Endothelial cell of umbilical vein (primary cell): ENCODE data around the gene PCDHGA1. TPM values are rescaled to one million over a fixed set of nuclear protein-coding genes. Genes with fewer than 3 reads are reported as not detected.

Experiments
- BruUV-seq: library from RNA; stranded (reverse); fragments of 400-500 nt; replicated peaks from 2 replicates; lab custom pipeline; 2021; lab: Mats Ljungman, UMichigan
- CTCF ChIA-PET: fragments of 300-600, 350-600 bp; sonication (Branson Sonifier 250); formaldehyde crosslinking; loops from one replicate; lab custom pipeline; 2021; ENCODE audit warnings: antibody characterized with exemption, inconsistent platforms; lab: Charles Lee
- POLR2A ChIA-PET: fragments of 300-600, 350-600 bp; sonication (Branson Sonifier 250); formaldehyde crosslinking; loops from one replicate; lab custom pipeline; 2021; ENCODE audit warnings: antibody characterized with exemption, inconsistent platforms; lab: Charles Lee
- DNase-seq: peaks from one replicate; pipeline ENCODE4 v3.0.0-alpha.2; 2011; ENCODE audit warnings: low read depth, low spot score
- FAIRE-seq: peaks from 2 replicates; lab custom pipeline; 2011; peaks lifted over from hg19 to GRCh38; lab: Jason Lieb, UNC
- H2AFZ ChIP-seq: 2 replicates; pipeline ENCODE4 v1.6.0; 2012; ENCODE audit warnings: low read depth, low read length, control low read depth, inconsistent platforms
- H3K27ac ChIP-seq: 2 replicates; pipeline ENCODE4 v1.5.1; 2011; ENCODE audit warnings: low read depth, mild to moderate bottlenecking, control low read depth, low read length, moderate library complexity; ENCODE audit not compliant: insufficient read depth
- H3K27me3 ChIP-seq, 2 experiments: 2 replicates each; pipeline versions ENCODE4 v1.6.0 to v1.6.1; 2011; ENCODE audit warnings: low read length in 2 of 2, mixed read lengths in 1 of 2; ENCODE audit not compliant: control insufficient read depth in 2 of 2, insufficient read depth in 2 of 2
- H3K36me3 ChIP-seq, 2 experiments: 2 replicates in 1 of 2; 3 replicates in 1 of 2; pipeline ENCODE4 v1.5.1; 2011; ENCODE audit warnings: low read length in 2 of 2, mild to moderate bottlenecking in 1 of 2, moderate library complexity in 1 of 2; ENCODE audit not compliant: control insufficient read depth in 2 of 2, insufficient read depth in 2 of 2; ENCODE audit errors: extremely low read depth in 1 of 2
- H3K4me1 ChIP-seq: 3 replicates; pipeline ENCODE4 v1.5.1; 2011; ENCODE audit warnings: mild to moderate bottlenecking, low read length; ENCODE audit not compliant: control insufficient read depth, insufficient read depth; ENCODE audit errors: extremely low read depth
- H3K4me2 ChIP-seq: 2 replicates; pipeline ENCODE4 v1.6.1; 2011; ENCODE audit warnings: low read length, control low read depth, mixed read lengths; ENCODE audit not compliant: insufficient read depth
- H3K4me3 ChIP-seq, 3 experiments: fragments of 200-600 bp in 1 of 3; sonication (generic), shearing (Covaris generic) in 1 of 3; replicated peaks in 1 of 3; 2 replicates each; pipeline ENCODE4 v1.5.1; 2011 to 2016; ENCODE audit warnings: control low read depth in 3 of 3, low read length in 3 of 3, mild to moderate bottlenecking in 2 of 3, inconsistent platforms in 1 of 3, low read depth in 1 of 3, moderate library complexity in 1 of 3; ENCODE audit not compliant: insufficient read depth in 1 of 3
- H3K79me2 ChIP-seq: 2 replicates; pipeline ENCODE4 v1.6.0; 2012; ENCODE audit warnings: low read length, inconsistent platforms; ENCODE audit not compliant: control insufficient read depth, insufficient read depth
- H3K9ac ChIP-seq: replicated peaks from 2 replicates; pipeline ENCODE3; 2011; ENCODE audit warnings: low read length, control low read depth; ENCODE audit not compliant: insufficient read depth; ENCODE audit errors: extremely low read depth
- H3K9me1 ChIP-seq: replicated peaks from 3 replicates; pipeline ENCODE4 v1.6.0; 2011; ENCODE audit warnings: mild to moderate bottlenecking, low read length; ENCODE audit not compliant: control insufficient read depth, insufficient read depth; ENCODE audit errors: extremely low read depth
- H3K9me3 ChIP-seq: replicated peaks from 2 replicates; pipeline ENCODE4 v1.5.1; 2012; ENCODE audit warnings: low read length, inconsistent platforms; ENCODE audit not compliant: control insufficient read depth, insufficient read depth
- H4K20me1 ChIP-seq: replicated peaks from 2 replicates; pipeline ENCODE3; 2011; ENCODE audit warnings: mild to moderate bottlenecking, low read length; ENCODE audit not compliant: control insufficient read depth, insufficient read depth; ENCODE audit errors: extremely low read depth
- EZH2 ChIP-seq: IDR thresholded peaks from 2 replicates; pipeline ENCODE4 v1.6.1; 2012; ENCODE audit warnings: borderline replicate concordance, low read depth, mild to moderate bottlenecking, moderate library complexity, low read length, inconsistent platforms; ENCODE audit not compliant: severe bottlenecking
- FOS ChIP-seq: IDR thresholded peaks from 2 replicates; pipeline ENCODE4 v1.6.1; 2011; ENCODE audit warnings: mild to moderate bottlenecking, low read length, moderate library complexity, borderline replicate concordance; ENCODE audit not compliant: insufficient read depth
- GATA2 ChIP-seq: IDR thresholded peaks from 2 replicates; pipeline ENCODE4 v1.7.0; 2011; ENCODE audit warnings: low read depth, mild to moderate bottlenecking, moderate library complexity, mixed read lengths, low read length; ENCODE audit not compliant: insufficient read length, insufficient read depth
- JUN ChIP-seq: IDR thresholded peaks from 2 replicates; pipeline ENCODE4 v1.6.1; 2011; ENCODE audit warnings: borderline replicate concordance, low read depth; ENCODE audit not compliant: insufficient read length, insufficient read depth
- MYC ChIP-seq: IDR thresholded peaks from one replicate; pipeline ENCODE4 v1.6.1; 2011; ENCODE audit warnings: mild to moderate bottlenecking, low read depth, low read length
- POLR2A ChIP-seq: IDR thresholded peaks from 2 replicates; pipeline ENCODE4 v1.6.1; 2012; ENCODE audit warnings: low read depth, mild to moderate bottlenecking, control low read depth, low read length
- POLR2AphosphoS5 ChIP-seq: IDR thresholded peaks from 2 replicates; pipeline ENCODE4 v1.6.1; 2012; ENCODE audit warnings: low read depth, mild to moderate bottlenecking, control low read depth, low read length, moderate library complexity; ENCODE audit not compliant: insufficient read depth
- dilution Hi-C: fragments of 300-500 bp; cut with MboI; formaldehyde crosslinking; loops from one replicate; pipeline ENCODE4 v1.15.0; 2019; ENCODE audit warnings: low sequenced_read_pairs; ENCODE audit not compliant: extremely low pct_ligation_motif_present
- intact Hi-C: fragments of 100-400 bp; cut with micrococcal nuclease; formaldehyde crosslinking; loops from one replicate; pipeline ENCODE4 v1.10.0; 2022
- polyA plus RNA-seq, 4 experiments: library from polyadenylated mRNA; depleted of rRNA in 3 of 4; stranded (reverse) in 3 of 4; unstranded in 1 of 4; fragments of >200 nt; gene quantifications; 2 replicates each; pipeline versions ENCODE4 v1.2.1 to v1.2.3, GENCODE V29; 2011 to 2012; ENCODE audit warnings: missing spikeins in 1 of 4
- total RNA-seq: library from RNA; stranded (reverse); gene quantifications from 2 replicates; pipeline ENCODE4 v1.2.3, GENCODE V29; 2021
- TF ChIP-seq, protein P1 (sequence below), 2 donors: IDR thresholded peaks; 1 replicate in 1 of 2; 2 replicates in 1 of 2; pipeline ENCODE4 v1.5.1; 2011; ENCODE audit warnings: low read length in 2 of 2, mild to moderate bottlenecking in 2 of 2, moderate library complexity in 2 of 2, control low read depth in 1 of 2, inconsistent platforms in 1 of 2, low read depth in 1 of 2; ENCODE audit not compliant: insufficient read depth in 1 of 2; ENCODE audit errors: extremely low read depth in 1 of 2
- TF ChIP-seq, protein P2 (sequence below): IDR thresholded peaks from 2 replicates; pipeline ENCODE4 v1.6.1; 2011; ENCODE audit not compliant: insufficient read depth, insufficient read length

Gene PCDHGA1
- total and polyA plus RNA-seq, 2 donors (not counting 3 experiments of a cell fraction or from before 2014, with no cell fraction given) = 0.22 to 0.44 TPM

DNA sequence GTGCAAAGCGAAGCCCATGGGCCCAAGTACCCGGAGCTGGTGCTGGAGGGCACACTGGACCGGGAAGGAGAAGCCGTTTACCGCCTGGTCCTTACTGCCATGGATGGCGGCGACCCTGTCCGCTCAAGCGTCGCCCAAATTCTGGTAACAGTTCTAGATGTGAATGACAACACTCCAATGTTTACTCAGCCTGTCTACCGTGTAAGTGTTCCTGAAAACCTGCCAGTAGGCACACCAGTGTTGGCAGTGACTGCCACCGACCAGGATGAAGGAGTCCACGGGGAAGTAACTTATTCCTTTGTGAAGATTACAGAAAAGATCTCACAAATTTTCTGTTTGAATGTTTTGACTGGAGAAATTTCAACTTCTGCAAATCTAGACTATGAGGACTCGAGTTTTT, 44.3 kb downstream of the PCDHGA1 start:
- no peak for TF ChIP-seq POLR2AphosphoS5
- no peak for TF ChIP-seq FOS
- TF ChIP-seq EZH2 = no peak
- TF ChIP-seq POLR2A = no peak
- TF ChIP-seq GATA2 = no peak
- TF ChIP-seq, protein P1, sequence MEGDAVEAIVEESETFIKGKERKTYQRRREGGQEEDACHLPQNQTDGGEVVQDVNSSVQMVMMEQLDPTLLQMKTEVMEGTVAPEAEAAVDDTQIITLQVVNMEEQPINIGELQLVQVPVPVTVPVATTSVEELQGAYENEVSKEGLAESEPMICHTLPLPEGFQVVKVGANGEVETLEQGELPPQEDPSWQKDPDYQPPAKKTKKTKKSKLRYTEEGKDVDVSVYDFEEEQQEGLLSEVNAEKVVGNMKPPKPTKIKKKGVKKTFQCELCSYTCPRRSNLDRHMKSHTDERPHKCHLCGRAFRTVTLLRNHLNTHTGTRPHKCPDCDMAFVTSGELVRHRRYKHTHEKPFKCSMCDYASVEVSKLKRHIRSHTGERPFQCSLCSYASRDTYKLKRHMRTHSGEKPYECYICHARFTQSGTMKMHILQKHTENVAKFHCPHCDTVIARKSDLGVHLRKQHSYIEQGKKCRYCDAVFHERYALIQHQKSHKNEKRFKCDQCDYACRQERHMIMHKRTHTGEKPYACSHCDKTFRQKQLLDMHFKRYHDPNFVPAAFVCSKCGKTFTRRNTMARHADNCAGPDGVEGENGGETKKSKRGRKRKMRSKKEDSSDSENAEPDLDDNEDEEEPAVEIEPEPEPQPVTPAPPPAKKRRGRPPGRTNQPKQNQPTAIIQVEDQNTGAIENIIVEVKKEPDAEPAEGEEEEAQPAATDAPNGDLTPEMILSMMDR (IDR thresholded peaks at IDR 0.05; ENCODE audit: extremely low read depth in 1 of 2, insufficient read depth in 1 of 2, low read depth in 1 of 2, low read length in 2 of 2) = no peak
- TF ChIP-seq, protein P2, sequence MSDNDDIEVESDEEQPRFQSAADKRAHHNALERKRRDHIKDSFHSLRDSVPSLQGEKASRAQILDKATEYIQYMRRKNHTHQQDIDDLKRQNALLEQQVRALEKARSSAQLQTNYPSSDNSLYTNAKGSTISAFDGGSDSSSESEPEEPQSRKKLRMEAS = no peak
- TF ChIP-seq MYC = no peak
- no peak for TF ChIP-seq JUN
- peaks cover 32 to 72% of the 10 kb centered on the region in 2 experiments for H3K27me3 ChIP-seq
- POLR2A ChIA-PET = no interaction called here
- no peak overlapping the region for H3K4me2 ChIP-seq
- H3K4me3 ChIP-seq = no peak overlapping the region
- FAIRE-seq = no peak
- H4K20me1 ChIP-seq = no peaks in the 10 kb centered on the region
- dilution Hi-C loops = no loop called here
- no peaks in the 10 kb centered on the region for H3K9me3 ChIP-seq
- no peak for DNase-seq
- H3K27ac ChIP-seq = no peak overlapping the region
- no peak overlapping the region for H2AFZ ChIP-seq
- no peaks in the 10 kb centered on the region for H3K4me1 ChIP-seq
- no peaks in the 10 kb centered on the region for H3K79me2 ChIP-seq
- CTCF ChIA-PET = interaction anchor here (0.9 to 3.2 kb wide), 17 partner anchors 8 to 193 kb away, joined by 3 to 41 read pairs (median 4); partner anchors contain the start of genes PCDHB14, PCDHGA10, PCDHGA12 and PCDHGA3
- H3K9me1 ChIP-seq = no peaks in the 10 kb centered on the region
- no peak overlapping the region for H3K9ac ChIP-seq
- intact Hi-C loops = loop anchor here (5.0 kb wide), 1 partner anchor 48 kb away; the partner anchor contains the start of gene PCDHGA11
- no TSS peak for BruUV-seq
- H3K36me3 ChIP-seq = no peaks in the 10 kb centered on the region
